NCI-H526 treated with DMSO at 0.1 percent for 48 hours (cell line): Measurements from ENCODE around the gene SLC8A2.
A peak's percentile ranks its signal among the peaks of the same experiment; 100 is the strongest.

Experiments used
- DNase-seq: peaks from one replicate; lab custom pipeline; 2025; lab: John Stamatoyannopoulos, UW

SLC8A2 gene

GRCh38 chr19:47471733-47472457 lies at the start of gene SLC8A2:
TSS of gene SLC8A2 (minus strand) at chr19:47471893. CDS start at chr19:47466403, 5,490 bp downstream.
- DNase-seq: no peak

- no peak for DNase-seq
These were observed 49.1 kb upstream of the SLC8A2 start for GRCh38 chr19:47520839-47521238.

GRCh38 chr19:47520343-47520806 lies 48.7 kb upstream of the SLC8A2 start:
- no peak for DNase-seq

GRCh38 chr19:47518854-47519253 lies 47.2 kb upstream of the SLC8A2 start:
- no peak for DNase-seq

- DNase-seq: no peak
These were observed 46.4 kb upstream of the SLC8A2 start for GRCh38 chr19:47518139-47518538.

GRCh38 chr19:47514869-47515588 lies 43.3 kb upstream of the SLC8A2 start, which contains the start of gene NAPA:
TSS of gene NAPA (minus strand) at chr19:47515063. CDS start at chr19:47514940, 123 bp downstream.
- peak; percentile 100 for DNase-seq

GRCh38 chr19:47514151-47514868 lies 42.6 kb upstream of the SLC8A2 start:
- no peak for DNase-seq

GRCh38 chr19:47512948-47513319 lies 41.2 kb upstream of the SLC8A2 start:
- DNase-seq: no peak

GRCh38 chr19:47512183-47512947 lies 40.7 kb upstream of the SLC8A2 start:
- DNase-seq: no peak

- DNase-seq: no peak
These were observed 40.0 kb upstream of the SLC8A2 start for GRCh38 chr19:47511681-47512080.

- no peak for DNase-seq
These were observed 39.4 kb upstream of the SLC8A2 start for GRCh38 chr19:47511128-47511517.

GRCh38 chr19:47510516-47511127 lies 38.9 kb upstream of the SLC8A2 start:
- no peak for DNase-seq

- DNase-seq: no peak
These were observed 38.3 kb upstream of the SLC8A2 start for GRCh38 chr19:47509973-47510372.

GRCh38 chr19:47509170-47509847 lies 37.6 kb upstream of the SLC8A2 start:
- DNase-seq: no peak

- DNase-seq: no peak
These were observed 37.0 kb upstream of the SLC8A2 start for GRCh38 chr19:47508721-47509120.

- DNase-seq: no peak
These were observed 36.3 kb upstream of the SLC8A2 start for GRCh38 chr19:47507924-47508553.

- DNase-seq: no peak
These were observed 35.3 kb upstream of the SLC8A2 start for GRCh38 chr19:47507012-47507411.

GRCh38 chr19:47506459-47506858 lies 34.8 kb upstream of the SLC8A2 start:
- no peak for DNase-seq

GRCh38 chr19:47505506-47505905 lies 33.8 kb upstream of the SLC8A2 start:
- DNase-seq: no peak

- DNase-seq: no peak
These were observed 32.1 kb upstream of the SLC8A2 start for GRCh38 chr19:47503826-47504150.
